Measurements from ENCODE around the gene VRK1. TPM values are rescaled to one million over a fixed set of nuclear protein-coding genes. Genes with fewer than 3 reads are reported as not detected.

The VRK1 gene
- total and polyA plus RNA-seq, 7 experiments from 2014 or later, result 28.5 to 52.2 (median 40.7) TPM

DNA sequence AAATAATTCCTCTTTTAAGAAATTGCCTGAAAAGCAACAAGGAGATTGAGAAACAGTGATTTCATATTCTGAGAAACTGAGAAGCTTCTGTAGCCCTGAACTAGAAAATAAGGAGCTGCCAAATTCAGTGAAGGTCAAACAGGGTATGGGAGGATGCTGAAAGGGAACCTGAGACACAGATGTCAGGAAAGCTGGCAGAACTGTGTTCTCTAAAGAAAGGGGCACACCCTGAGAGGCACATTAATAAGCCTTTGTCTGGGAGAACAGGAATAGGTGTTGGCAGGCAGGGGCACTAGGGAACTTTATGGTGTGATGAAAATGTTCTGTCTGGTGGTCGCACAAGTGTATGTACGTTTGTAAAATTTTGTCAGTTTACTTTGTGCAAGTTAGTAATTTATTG is 29.6 kb downstream of the VRK1 start:
- CTCF ChIA-PET, result no interaction called here
- no peak overlapping the region for H3K27ac ChIP-seq (ENCODE audit: low read depth, low read length)

GRCh38 chr14:96827290-96827689 is 30.1 kb downstream of the VRK1 start:
- ChIA-PET CTCF (no interaction called here), POLR2A (no interaction called here)
- no peak overlapping the region for H3K4me3 ChIP-seq (ENCODE audit: low read length)
- peaks cover 4 to 58% (median 34%) of the 10 kb centered on the region in 5 donors for H3K36me3 Mint-ChIP-seq
- H3K4me1 ChIP-seq (ENCODE audit: control insufficient read depth in 2 of 2, insufficient read depth in 2 of 2, low read length in 2 of 2), result no peaks in the 10 kb centered on the region
- H3K9me3 ChIP-seq (ENCODE audit: control insufficient read depth in 2 of 3, low read length in 3 of 3), result no peaks in the 10 kb centered on the region
- H3K4me3 Mint-ChIP-seq, result no peak overlapping the region
- no peak for DNase-seq
- peaks cover 3 to 25% (median 16%) of the 10 kb centered on the region in 11 donors for H3K9me3 Mint-ChIP-seq
- no peak overlapping the region for H3K27ac Mint-ChIP-seq
- H3K27me3 ChIP-seq (ENCODE audit: control insufficient read depth in 2 of 2, insufficient read depth in 2 of 2, low read length in 2 of 2), result no peaks in the 10 kb centered on the region
- H3K4me1 Mint-ChIP-seq, result peaks cover 14 to 32% (median 26%) of the 10 kb centered on the region in 7 donors
- ATAC-seq, result no peak
- H3K36me3 ChIP-seq (ENCODE audit: control insufficient read depth in 2 of 3, insufficient read depth in 3 of 3, low read length in 3 of 3), result peaks cover 0 to 3% (median 0%) of the 10 kb centered on the region in 3 experiments
- H3K27me3 Mint-ChIP-seq, result no peaks in the 10 kb centered on the region
- intact Hi-C loops (cut with micrococcal nuclease), result no loop called here
- H3K27ac ChIP-seq (ENCODE audit: low read depth, low read length), result no peak overlapping the region

More for the DNA sequence above, 29.6 kb downstream of the VRK1 start:
- H3K4me1 Mint-ChIP-seq, result peaks cover 14 to 32% (median 26%) of the 10 kb centered on the region in 7 donors
- Histone ChIP-seq H3K4me3 (ENCODE audit: low read length) (no peak overlapping the region), H3K4me1 (ENCODE audit: control insufficient read depth in 2 of 2, insufficient read depth in 2 of 2, low read length in 2 of 2) (no peaks in the 10 kb centered on the region), H3K9me3 (ENCODE audit: control insufficient read depth in 2 of 3, low read length in 3 of 3) (no peaks in the 10 kb centered on the region), H3K36me3 (ENCODE audit: control insufficient read depth in 2 of 3, insufficient read depth in 3 of 3, low read length in 3 of 3) (peaks cover 0 to 3% (median 0%) of the 10 kb centered on the region in 3 experiments), H3K27me3 (ENCODE audit: control insufficient read depth in 2 of 2, insufficient read depth in 2 of 2, low read length in 2 of 2) (no peaks in the 10 kb centered on the region)
- ATAC-seq, result no peak
- H3K36me3 Mint-ChIP-seq, result peaks cover 4 to 59% (median 33%) of the 10 kb centered on the region in 5 donors
- no peak for DNase-seq
- H3K4me3 Mint-ChIP-seq, result no peak overlapping the region
- peaks cover 3 to 25% (median 16%) of the 10 kb centered on the region in 11 donors for H3K9me3 Mint-ChIP-seq
- intact Hi-C loops (cut with micrococcal nuclease), result no loop called here
- no peaks in the 10 kb centered on the region for H3K27me3 Mint-ChIP-seq
- POLR2A ChIA-PET, result no interaction called here
- no peak overlapping the region for H3K27ac Mint-ChIP-seq

- no peaks in the 10 kb centered on the region for H3K4me1 ChIP-seq (ENCODE audit: control insufficient read depth in 2 of 2, insufficient read depth in 2 of 2, low read length in 2 of 2)
- no peaks in the 10 kb centered on the region for H3K27me3 ChIP-seq (ENCODE audit: control insufficient read depth in 2 of 2, insufficient read depth in 2 of 2, low read length in 2 of 2)
- H3K27ac ChIP-seq (ENCODE audit: low read depth, low read length), result no peak overlapping the region
- Mint-ChIP-seq H3K9me3 (peaks cover 0 to 25% (median 15%) of the 10 kb centered on the region in 11 donors), H3K27me3 (no peaks in the 10 kb centered on the region), H3K27ac (no peak overlapping the region), H3K36me3 (peaks cover 4 to 53% (median 37%) of the 10 kb centered on the region in 5 donors), H3K4me1 (peaks cover 10 to 25% (median 18%) of the 10 kb centered on the region in 7 donors), H3K4me3 (no peak overlapping the region)
- CTCF ChIA-PET, result no interaction called here
- ATAC-seq (no peak), DNase-seq (no peak)
- intact Hi-C loops (cut with micrococcal nuclease), result no loop called here
- H3K4me3 ChIP-seq (ENCODE audit: low read length), result no peak overlapping the region
- POLR2A ChIA-PET, result no interaction called here
- H3K36me3 ChIP-seq (ENCODE audit: control insufficient read depth in 2 of 3, insufficient read depth in 3 of 3, low read length in 3 of 3), result peaks cover 0 to 6% (median 3%) of the 10 kb centered on the region in 3 experiments
- no peaks in the 10 kb centered on the region for H3K9me3 ChIP-seq (ENCODE audit: control insufficient read depth in 2 of 3, low read length in 3 of 3)
These were observed 32.6 kb downstream of the VRK1 start for GRCh38 chr14:96829791-96830190.

DNA sequence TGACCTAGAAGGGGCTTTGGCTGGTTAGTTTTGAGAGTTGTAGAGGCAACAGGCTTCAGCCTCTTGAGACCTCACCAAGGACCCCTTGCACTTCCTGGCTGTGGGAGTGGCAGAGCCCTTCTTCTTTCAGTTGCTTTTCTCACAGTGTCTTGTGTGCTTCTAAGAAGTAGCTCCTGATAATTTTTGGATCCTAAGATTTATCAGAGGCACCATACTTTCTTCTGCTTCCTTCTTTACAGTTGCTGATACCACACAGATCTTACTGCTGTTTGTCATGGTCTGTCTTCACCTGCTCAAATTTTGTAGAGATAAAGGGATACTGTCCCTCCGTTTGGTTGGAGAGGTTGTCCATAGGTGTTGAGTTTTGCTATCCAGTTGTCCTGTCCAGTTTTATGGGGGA is 33.8 kb downstream of the VRK1 start:
- peaks cover 14 to 61% (median 47%) of the 10 kb centered on the region in 5 donors for H3K36me3 Mint-ChIP-seq
- CTCF ChIA-PET, result no interaction called here

DNA sequence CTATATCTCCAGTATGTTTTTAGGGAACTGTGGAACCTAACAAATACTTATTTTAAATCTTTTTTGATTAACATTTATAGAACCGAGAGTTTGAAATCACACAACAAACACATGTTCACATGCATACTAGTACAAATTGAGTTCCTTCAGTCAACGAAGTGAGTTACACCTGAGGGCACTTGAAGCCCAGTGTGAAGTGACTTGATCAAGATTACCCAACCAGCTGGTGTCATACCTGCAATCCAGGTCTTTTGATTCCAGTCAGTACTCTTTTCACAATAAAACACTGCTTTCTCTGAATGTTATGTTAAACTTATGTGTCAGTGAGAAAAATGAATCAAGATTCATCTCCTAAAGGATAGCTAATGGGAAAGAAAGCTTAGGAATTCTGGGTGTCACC is 35.2 kb downstream of the VRK1 start:
- no peak overlapping the region for H3K27ac Mint-ChIP-seq
- H3K9me3 Mint-ChIP-seq, result peaks cover 0 to 25% (median 13%) of the 10 kb centered on the region in 11 donors
- Histone ChIP-seq H3K9me3 (ENCODE audit: control insufficient read depth in 2 of 3, low read length in 3 of 3) (no peaks in the 10 kb centered on the region), H3K27me3 (ENCODE audit: control insufficient read depth in 2 of 2, insufficient read depth in 2 of 2, low read length in 2 of 2) (no peaks in the 10 kb centered on the region), H3K27ac (ENCODE audit: low read depth, low read length) (no peak overlapping the region), H3K4me1 (ENCODE audit: control insufficient read depth in 2 of 2, insufficient read depth in 2 of 2, low read length in 2 of 2) (no peaks in the 10 kb centered on the region), H3K4me3 (ENCODE audit: low read length) (no peak overlapping the region), H3K36me3 (ENCODE audit: control insufficient read depth in 2 of 3, insufficient read depth in 3 of 3, low read length in 3 of 3) (peaks cover 0 to 25% (median 3%) of the 10 kb centered on the region in 3 experiments)
- intact Hi-C loops (cut with micrococcal nuclease), result no loop called here
- CTCF ChIA-PET, result no interaction called here
- ATAC-seq, result no peak
- H3K4me1 Mint-ChIP-seq, result peaks cover 3 to 16% (median 9%) of the 10 kb centered on the region in 7 donors
- DNase-seq, result no peak
- POLR2A ChIA-PET, result no interaction called here
- H3K36me3 Mint-ChIP-seq, result peaks cover 18 to 60% (median 57%) of the 10 kb centered on the region in 5 donors
- no peaks in the 10 kb centered on the region for H3K27me3 Mint-ChIP-seq
- no peak overlapping the region for H3K4me3 Mint-ChIP-seq

More for the DNA sequence above, 33.8 kb downstream of the VRK1 start:
- intact Hi-C loops (cut with micrococcal nuclease), result no loop called here
- Histone ChIP-seq H3K36me3 (ENCODE audit: control insufficient read depth in 2 of 3, insufficient read depth in 3 of 3, low read length in 3 of 3) (peaks cover 0 to 15% (median 3%) of the 10 kb centered on the region in 3 experiments), H3K27me3 (ENCODE audit: control insufficient read depth in 2 of 2, insufficient read depth in 2 of 2, low read length in 2 of 2) (no peaks in the 10 kb centered on the region), H3K9me3 (ENCODE audit: control insufficient read depth in 2 of 3, low read length in 3 of 3) (no peaks in the 10 kb centered on the region), H3K4me3 (ENCODE audit: low read length) (no peak overlapping the region), H3K27ac (ENCODE audit: low read depth, low read length) (no peak overlapping the region), H3K4me1 (ENCODE audit: control insufficient read depth in 2 of 2, insufficient read depth in 2 of 2, low read length in 2 of 2) (no peaks in the 10 kb centered on the region)
- ATAC-seq, result no peak
- POLR2A ChIA-PET, result no interaction called here
- Mint-ChIP-seq H3K4me3 (no peak overlapping the region), H3K4me1 (peaks cover 4 to 16% (median 9%) of the 10 kb centered on the region in 7 donors), H3K9me3 (peaks cover 0 to 25% (median 13%) of the 10 kb centered on the region in 11 donors), H3K27me3 (no peaks in the 10 kb centered on the region), H3K27ac (peak overlapping the region in 1 of 9 donors; percentile 86)
- no peak for DNase-seq

GRCh38 chr14:96838449-96838848 is 41.3 kb downstream of the VRK1 start:
- no peak overlapping the region for H3K4me3 ChIP-seq (ENCODE audit: low read length)
- no peaks in the 10 kb centered on the region for H3K27me3 ChIP-seq (ENCODE audit: control insufficient read depth in 2 of 2, insufficient read depth in 2 of 2, low read length in 2 of 2)
- ChIA-PET CTCF (no interaction called here), POLR2A (no interaction called here)
- peaks cover 0 to 41% (median 0%) of the 10 kb centered on the region in 3 experiments for H3K36me3 ChIP-seq (ENCODE audit: control insufficient read depth in 2 of 3, insufficient read depth in 3 of 3, low read length in 3 of 3)
- intact Hi-C loops (cut with micrococcal nuclease), result no loop called here
- no peak overlapping the region for H3K27ac Mint-ChIP-seq
- no peaks in the 10 kb centered on the region for H3K9me3 Mint-ChIP-seq
- H3K27me3 Mint-ChIP-seq, result no peaks in the 10 kb centered on the region
- H3K4me3 Mint-ChIP-seq, result no peak overlapping the region
- ATAC-seq (no peak), DNase-seq (no peak)
- no peak overlapping the region for H3K27ac ChIP-seq (ENCODE audit: low read depth, low read length)
- H3K4me1 Mint-ChIP-seq, result peaks cover 0 to 4% (median 0%) of the 10 kb centered on the region in 7 donors
- peaks cover 21 to 58% (median 44%) of the 10 kb centered on the region in 5 donors for H3K36me3 Mint-ChIP-seq
- no peaks in the 10 kb centered on the region for H3K9me3 ChIP-seq (ENCODE audit: control insufficient read depth in 2 of 3, low read length in 3 of 3)
- no peaks in the 10 kb centered on the region for H3K4me1 ChIP-seq (ENCODE audit: control insufficient read depth in 2 of 2, insufficient read depth in 2 of 2, low read length in 2 of 2)

- H3K27me3 ChIP-seq (ENCODE audit: control insufficient read depth in 2 of 2, insufficient read depth in 2 of 2, low read length in 2 of 2), result no peaks in the 10 kb centered on the region
- H3K27ac Mint-ChIP-seq, result no peak overlapping the region
- DNase-seq (no peak), ATAC-seq (no peak)
- ChIA-PET CTCF (no interaction called here), POLR2A (no interaction called here)
- H3K4me3 Mint-ChIP-seq, result no peak overlapping the region
- no peak overlapping the region for H3K4me3 ChIP-seq (ENCODE audit: low read length)
- peaks cover 0 to 40% (median 0%) of the 10 kb centered on the region in 3 experiments for H3K36me3 ChIP-seq (ENCODE audit: control insufficient read depth in 2 of 3, insufficient read depth in 3 of 3, low read length in 3 of 3)
- no peak overlapping the region for H3K27ac ChIP-seq (ENCODE audit: low read depth, low read length)
- no peaks in the 10 kb centered on the region for H3K27me3 Mint-ChIP-seq
- no peaks in the 10 kb centered on the region for H3K9me3 ChIP-seq (ENCODE audit: control insufficient read depth in 2 of 3, low read length in 3 of 3)
- intact Hi-C loops (cut with micrococcal nuclease), result no loop called here
- peaks cover 0 to 4% (median 0%) of the 10 kb centered on the region in 7 donors for H3K4me1 Mint-ChIP-seq
- H3K4me1 ChIP-seq (ENCODE audit: control insufficient read depth in 2 of 2, insufficient read depth in 2 of 2, low read length in 2 of 2), result no peaks in the 10 kb centered on the region
- no peaks in the 10 kb centered on the region for H3K9me3 Mint-ChIP-seq
- H3K36me3 Mint-ChIP-seq, result peaks cover 21 to 55% (median 44%) of the 10 kb centered on the region in 5 donors
These were observed 42.1 kb downstream of the VRK1 start for GRCh38 chr14:96839251-96839650.

Data from naive thymus-derived CD4-positive, alpha-beta T cell (primary cell).